Measurements from ENCODE around the gene NDUFB8.

DNA sequence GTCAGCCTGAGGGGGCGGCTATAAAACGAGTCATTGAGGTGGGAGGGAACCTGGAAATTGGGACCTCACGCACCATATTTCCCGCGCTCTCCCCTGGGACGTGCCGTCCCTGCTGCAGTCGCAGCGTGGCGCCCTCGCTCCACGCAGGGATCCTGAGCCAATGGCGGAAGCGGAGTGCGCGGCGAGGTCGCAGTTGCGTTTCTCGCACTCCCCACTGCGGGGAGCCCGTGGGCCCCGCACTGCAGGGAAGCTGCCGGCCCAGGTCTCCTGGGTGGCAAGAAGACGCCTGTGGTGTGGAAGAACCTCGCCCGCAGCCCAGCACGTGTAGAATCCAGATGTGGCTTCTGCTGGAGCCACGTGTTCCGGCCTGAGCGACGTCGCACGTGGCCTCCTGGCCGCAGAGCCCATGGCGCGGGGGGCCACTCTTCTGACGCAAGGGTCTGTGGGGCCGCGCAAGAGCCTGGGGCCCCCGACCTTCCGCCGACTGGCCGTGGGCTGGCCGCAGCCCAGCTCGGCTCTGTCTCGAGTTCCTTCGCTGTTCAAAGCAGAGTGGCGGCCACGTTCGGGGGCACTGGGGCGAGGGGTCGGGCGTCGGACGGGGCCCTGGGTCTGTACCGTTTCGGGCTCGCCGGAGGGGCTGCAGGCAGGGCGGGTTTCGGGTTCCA, 32.5 kb upstream of the NDUFB8 start:
- TF ChIP-seq, protein P1, sequence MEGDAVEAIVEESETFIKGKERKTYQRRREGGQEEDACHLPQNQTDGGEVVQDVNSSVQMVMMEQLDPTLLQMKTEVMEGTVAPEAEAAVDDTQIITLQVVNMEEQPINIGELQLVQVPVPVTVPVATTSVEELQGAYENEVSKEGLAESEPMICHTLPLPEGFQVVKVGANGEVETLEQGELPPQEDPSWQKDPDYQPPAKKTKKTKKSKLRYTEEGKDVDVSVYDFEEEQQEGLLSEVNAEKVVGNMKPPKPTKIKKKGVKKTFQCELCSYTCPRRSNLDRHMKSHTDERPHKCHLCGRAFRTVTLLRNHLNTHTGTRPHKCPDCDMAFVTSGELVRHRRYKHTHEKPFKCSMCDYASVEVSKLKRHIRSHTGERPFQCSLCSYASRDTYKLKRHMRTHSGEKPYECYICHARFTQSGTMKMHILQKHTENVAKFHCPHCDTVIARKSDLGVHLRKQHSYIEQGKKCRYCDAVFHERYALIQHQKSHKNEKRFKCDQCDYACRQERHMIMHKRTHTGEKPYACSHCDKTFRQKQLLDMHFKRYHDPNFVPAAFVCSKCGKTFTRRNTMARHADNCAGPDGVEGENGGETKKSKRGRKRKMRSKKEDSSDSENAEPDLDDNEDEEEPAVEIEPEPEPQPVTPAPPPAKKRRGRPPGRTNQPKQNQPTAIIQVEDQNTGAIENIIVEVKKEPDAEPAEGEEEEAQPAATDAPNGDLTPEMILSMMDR (IDR thresholded peaks at IDR 0.05) = peak in 5 of 7 experiments; percentile 58 to 97 (median 69)
- TF ChIP-seq POLR2A (IDR thresholded peaks at IDR 0.05) = no peak
